IMR-90 (cell line): ENCODE measurements around the gene PDE11A. TPM values are rescaled to one million over a fixed set of nuclear protein-coding genes. Genes with fewer than 3 reads are reported as not detected.

Source experiments
- ATAC-seq: fragments of 200-7000 bp; cut with Tn5 transposase; 2 replicates; pipeline ENCODE4 v1.9.1; 2020; ENCODE audit warnings: low read depth, mild to moderate bottlenecking, moderate library complexity
- BruUV-seq: library from RNA; stranded (reverse); fragments of 400-500 nt; replicated peaks from 2 replicates; lab custom pipeline; 2021; lab: Mats Ljungman, UMichigan
- CTCF ChIA-PET: fragments of 300-600 bp; formaldehyde crosslinking; extraction: SDS; loops from one replicate; lab custom pipeline; 2021; ENCODE audit warnings: antibody characterized with exemption; lab: Yijun Ruan, JAX
- POLR2A ChIA-PET: fragments of 300-600 bp; sonication (Branson Sonifier 250); formaldehyde crosslinking; loops from one replicate; lab custom pipeline; 2022; ENCODE audit warnings: antibody characterized with exemption; ENCODE audit not compliant: unreplicated experiment; lab: Charles Lee
- DNase-seq: peaks from one replicate; pipeline ENCODE4 v3.0.0; 2013
- H2AFZ ChIP-seq: replicated peaks from 2 replicates; pipeline ENCODE3; 2013; ENCODE audit warnings: low read length, mild to moderate bottlenecking; ENCODE audit not compliant: poor library complexity
- H2AK5ac ChIP-seq: 2 replicates; pipeline ENCODE4 v1.6.1; 2013; ENCODE audit warnings: low read depth, low read length, inconsistent platforms
- H2AK9ac ChIP-seq: replicated peaks from 2 replicates; pipeline ENCODE3; 2013; ENCODE audit warnings: mild to moderate bottlenecking, low read depth, low read length, moderate library complexity; ENCODE audit not compliant: poor library complexity
- H2BK120ac ChIP-seq: 2 replicates; pipeline ENCODE4 v1.6.1; 2013; ENCODE audit warnings: low read depth, low read length, inconsistent platforms
- H2BK15ac ChIP-seq: 3 replicates; pipeline ENCODE4 v1.6.1; 2013; ENCODE audit warnings: low read depth, low read length, inconsistent platforms
- H2BK20ac ChIP-seq: 2 replicates; pipeline ENCODE4 v1.6.1; 2013; ENCODE audit warnings: low read depth, mild to moderate bottlenecking, inconsistent platforms, low read length, moderate library complexity
- H2BK5ac ChIP-seq: 2 replicates; pipeline ENCODE4 v1.6.1; 2013; ENCODE audit warnings: mild to moderate bottlenecking, low read depth, low read length, inconsistent platforms; ENCODE audit not compliant: poor library complexity, severe bottlenecking
- H3K14ac ChIP-seq: replicated peaks from 2 replicates; pipeline ENCODE4 v1.6.1; 2013; ENCODE audit warnings: low read depth, low read length, inconsistent platforms
- H3K18ac ChIP-seq: 2 replicates; pipeline ENCODE4 v1.6.1; 2013; ENCODE audit warnings: low read depth, low read length, control low read depth
- H3K23ac ChIP-seq: 2 replicates; pipeline ENCODE4 v1.6.1; 2013; ENCODE audit warnings: low read depth, low read length, inconsistent platforms
- H3K27ac ChIP-seq: 2 replicates; pipeline ENCODE4 v1.5.1; 2013; ENCODE audit warnings: mild to moderate bottlenecking, control low read depth, low read length; ENCODE audit not compliant: insufficient read depth
- H3K27me3 ChIP-seq: 2 replicates; pipeline ENCODE4 v1.6.1; 2013; ENCODE audit warnings: low read length; ENCODE audit not compliant: control insufficient read depth, insufficient read depth
- H3K36me3 ChIP-seq: 2 replicates; pipeline ENCODE4 v1.6.1; 2013; ENCODE audit warnings: low read length, mixed read lengths; ENCODE audit not compliant: control insufficient read depth, insufficient read depth
- H3K4ac ChIP-seq: 2 replicates; pipeline ENCODE4 v1.6.1; 2013; ENCODE audit warnings: low read depth, low read length, inconsistent platforms
- H3K4me1 ChIP-seq: 2 replicates; pipeline ENCODE4 v1.6.1; 2013; ENCODE audit warnings: low read length, mixed read lengths; ENCODE audit not compliant: control insufficient read depth, insufficient read depth
- H3K4me2 ChIP-seq: 2 replicates; pipeline ENCODE4 v1.6.1; 2013; ENCODE audit warnings: low read depth, mild to moderate bottlenecking, control low read depth, low read length, moderate library complexity
- H3K4me3 ChIP-seq: 2 replicates; pipeline ENCODE4 v1.5.1; 2013; ENCODE audit warnings: low read depth, mild to moderate bottlenecking, control low read depth, low read length, moderate library complexity; ENCODE audit not compliant: insufficient read depth
- H3K56ac ChIP-seq: 2 replicates; pipeline ENCODE4 v1.6.1; 2013; ENCODE audit warnings: low read length, inconsistent platforms; ENCODE audit not compliant: insufficient read depth; ENCODE audit errors: extremely low read depth
- H3K79me1 ChIP-seq, 2 experiments: 2 replicates each; pipeline ENCODE4 v1.6.1; 2013; ENCODE audit warnings: low read length in 2 of 2, inconsistent platforms in 1 of 2, low read depth in 1 of 2
- H3K9ac ChIP-seq: 2 replicates; pipeline ENCODE4 v1.6.1; 2013; ENCODE audit warnings: low read depth, low read length, control low read depth
- H3K9me1 ChIP-seq: 2 replicates; pipeline ENCODE4 v1.6.1; 2013; ENCODE audit warnings: low read length, inconsistent platforms; ENCODE audit not compliant: insufficient read depth
- H3K9me3 ChIP-seq: 2 replicates; pipeline ENCODE4 v1.6.1; 2013; ENCODE audit warnings: low read length; ENCODE audit not compliant: control insufficient read depth, insufficient read depth
- H4K20me1 ChIP-seq: 2 replicates; pipeline ENCODE4 v1.6.1; 2013; ENCODE audit warnings: low read length, inconsistent platforms; ENCODE audit not compliant: insufficient read depth
- H4K5ac ChIP-seq: 2 replicates; pipeline ENCODE4 v1.6.1; 2013; ENCODE audit warnings: mild to moderate bottlenecking, low read depth, low read length, control low read depth
- H4K8ac ChIP-seq, 2 experiments: 2 replicates each; pipeline ENCODE4 v1.6.1; 2013; ENCODE audit warnings: low read depth in 2 of 2, low read length in 2 of 2, control low read depth in 1 of 2, inconsistent platforms in 1 of 2
- H4K91ac ChIP-seq: 2 replicates; pipeline ENCODE4 v1.6.1; 2013; ENCODE audit warnings: low read depth, low read length, inconsistent platforms; ENCODE audit not compliant: insufficient read depth
- BHLHE40 ChIP-seq: fragments of 150-350 bp; IDR thresholded peaks from 2 replicates; pipeline ENCODE4 v1.6.1; 2016; ENCODE audit warnings: mild to moderate bottlenecking, low read depth, low read length
- CEBPB ChIP-seq: IDR thresholded peaks from 2 replicates; pipeline ENCODE4 v1.6.1; 2012; ENCODE audit warnings: low read depth, low read length, improper control_type of control experiment
- FOS ChIP-seq: fragments of 150-350 bp; IDR thresholded peaks from 2 replicates; pipeline ENCODE4 v1.6.1; 2016; ENCODE audit warnings: low read depth, low read length
- MAFK ChIP-seq: IDR thresholded peaks from 2 replicates; pipeline ENCODE4 v1.6.1; 2012; ENCODE audit warnings: low read depth, low read length, improper control_type of control experiment
- MAZ ChIP-seq: IDR thresholded peaks from 2 replicates; pipeline ENCODE4 v1.6.1; 2012; ENCODE audit warnings: low read depth, mild to moderate bottlenecking, low read length, improper control_type of control experiment, moderate library complexity, borderline replicate concordance
- RAD21 ChIP-seq: IDR thresholded peaks from 2 replicates; pipeline ENCODE4 v1.6.1; 2012; ENCODE audit warnings: low read length, improper control_type of control experiment
- SMC3 ChIP-seq: fragments of 150-350 bp; IDR thresholded peaks from 2 replicates; pipeline ENCODE4 v1.6.1; 2016; ENCODE audit warnings: low read depth, mild to moderate bottlenecking, antibody characterized with exemption, low read length, moderate library complexity
- WGBS, 2 experiments: methylation state at CpG; one replicate each; pipeline versions ENCODE4 v1.1.5 to v1.1.7; 2013; ENCODE audit warnings: missing lambda C conversion rate in 2 of 2; ENCODE audit not compliant: insufficient read length in 1 of 2; ENCODE audit errors: extremely low coverage in 2 of 2; 5-methylcytosine and 5-hydroxymethylcytosine counted together
- dilution Hi-C: fragments of 300-500 bp; cut with HindIII; formaldehyde crosslinking; loops from one replicate; pipeline ENCODE4 v1.14.3; 2018; ENCODE audit warnings: low sequenced_read_pairs; ENCODE audit not compliant: unreplicated experiment
- in situ Hi-C: fragments of 300-500 bp; cut with MboI; formaldehyde crosslinking; loops from 3 replicates; pipeline ENCODE4 v1.14.3; 2019; ENCODE audit warnings: low sequenced_read_pairs, inconsistent platforms, mixed read lengths
- intact Hi-C: fragments of 100-400 bp; cut with micrococcal nuclease; formaldehyde crosslinking; loops from 2 replicates; pipeline ENCODE4 v1.10.0; 2022
- polyA plus RNA-seq, 3 experiments: library from polyadenylated mRNA; depleted of rRNA; stranded (reverse); fragments of >200 nt; gene quantifications; 2 replicates each; pipeline ENCODE4 v1.2.3, GENCODE V29; 2012; ENCODE audit warnings: low replicate concordance in 1 of 3
- total RNA-seq: library from RNA; depleted of rRNA; stranded (reverse); fragments of >200 nt; gene quantifications from 2 replicates; pipeline ENCODE4 v1.2.3, GENCODE V29; 2012
- TF ChIP-seq, protein P1 (sequence below): fragments of 150-350 bp; IDR thresholded peaks from 2 replicates; pipeline ENCODE4 v1.6.1; 2017; ENCODE audit warnings: mild to moderate bottlenecking, antibody characterized with exemption, low read length, low read depth

PDE11A gene
- total and polyA plus RNA-seq, 2 of the 4 experiments (the other 2 are of a cell fraction), result 0.21 to 0.72 TPM

GRCh38 chr2:177909962-177910361 is 162.6 kb downstream of the PDE11A start:
- no peaks in the 10 kb centered on the region for H3K79me1 ChIP-seq
- no peak overlapping the region for H4K91ac ChIP-seq
- TF ChIP-seq RAD21 (no peak), MAFK (no peak), BHLHE40 (no peak), CEBPB (peak; percentile 69), MAZ (no peak), SMC3 (no peak), FOS (no peak)
- TF ChIP-seq, protein P1, sequence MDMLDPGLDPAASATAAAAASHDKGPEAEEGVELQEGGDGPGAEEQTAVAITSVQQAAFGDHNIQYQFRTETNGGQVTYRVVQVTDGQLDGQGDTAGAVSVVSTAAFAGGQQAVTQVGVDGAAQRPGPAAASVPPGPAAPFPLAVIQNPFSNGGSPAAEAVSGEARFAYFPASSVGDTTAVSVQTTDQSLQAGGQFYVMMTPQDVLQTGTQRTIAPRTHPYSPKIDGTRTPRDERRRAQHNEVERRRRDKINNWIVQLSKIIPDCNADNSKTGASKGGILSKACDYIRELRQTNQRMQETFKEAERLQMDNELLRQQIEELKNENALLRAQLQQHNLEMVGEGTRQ, result no peak
- H2AK5ac ChIP-seq, result no peak overlapping the region
- H3K27me3 ChIP-seq, result no peaks in the 10 kb centered on the region
- ChIA-PET CTCF (no interaction called here), POLR2A (no interaction called here)
- no peak overlapping the region for H3K23ac ChIP-seq
- H3K4me2 ChIP-seq, result no peak overlapping the region
- WGBS, 2 experiments, result 0% methylated on average over 1 of the region's 2 CpGs; no CpG with 5 or more reads in 1 of the 2 experiments
- H3K9me3 ChIP-seq, result no peaks in the 10 kb centered on the region
- no peak overlapping the region for H3K56ac ChIP-seq
- no peak overlapping the region for H3K9ac ChIP-seq
- H3K36me3 ChIP-seq, result no peaks in the 10 kb centered on the region
- intact Hi-C loops (no loop called here), dilution Hi-C loops (no loop called here), in situ Hi-C loops (no loop called here)
- ATAC-seq (no peak), DNase-seq (peak; percentile 32)
- H3K4ac ChIP-seq, result no peak overlapping the region
- H2BK5ac ChIP-seq, result no peak overlapping the region
- no peak overlapping the region for H2BK15ac ChIP-seq
- H2AK9ac ChIP-seq, result no peak overlapping the region
- no peak overlapping the region for H2BK20ac ChIP-seq
- no peaks in the 10 kb centered on the region for H3K4me1 ChIP-seq
- H3K4me3 ChIP-seq, result no peak overlapping the region
- no peak overlapping the region for H2BK120ac ChIP-seq
- H4K8ac ChIP-seq, result no peak overlapping the region
- no peak overlapping the region for H3K18ac ChIP-seq
- BruUV-seq, result no TSS peak
- no peak overlapping the region for H4K5ac ChIP-seq
- H4K20me1 ChIP-seq, result no peaks in the 10 kb centered on the region
- no peak overlapping the region for H2AFZ ChIP-seq
- no peak overlapping the region for H3K27ac ChIP-seq
- H3K14ac ChIP-seq, result no peak overlapping the region
- no peaks in the 10 kb centered on the region for H3K9me1 ChIP-seq
